ENCODE data around the gene BRD1.

DNA sequence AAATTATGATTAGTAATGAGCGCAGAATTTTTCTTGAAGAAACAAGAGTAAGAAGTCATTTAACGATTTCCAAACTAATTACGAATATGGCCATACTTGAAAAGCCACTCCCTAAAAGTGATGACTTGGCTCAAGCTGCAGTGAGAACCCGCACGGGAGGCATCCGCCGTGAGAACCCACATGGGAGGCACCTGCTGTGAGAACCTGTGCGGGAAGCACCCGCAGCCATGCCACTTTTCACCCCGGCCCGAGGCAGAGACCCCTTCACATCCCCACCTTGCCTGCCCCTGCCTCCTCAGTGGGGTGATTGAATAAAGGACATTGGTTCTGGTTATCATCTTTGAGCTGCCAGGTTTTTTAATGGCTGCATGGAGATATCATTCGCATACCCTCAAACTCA lies 89.7 kb downstream of the BRD1 start:
- no peak for TF ChIP-seq CTCF (IDR thresholded peaks at IDR 0.05)
- no peak for TF ChIP-seq ZFX (IDR thresholded peaks at IDR 0.05; ENCODE audit: borderline replicate concordance)

Data from 22Rv1 (cell line).